ENCODE measurements around the gene TCERG1L.

Gene TCERG1L

GRCh38 chr10:131117416-131118212 is 193.9 kb downstream of the TCERG1L start:
- peaks cover 3% of the 10 kb centered on the region for H3K9me3 ChIP-seq (ENCODE audit: severe bottlenecking)
- H3K27ac ChIP-seq = no peak overlapping the region
- DNase-seq = no peak
- no peak overlapping the region for H3K4me3 ChIP-seq (ENCODE audit: low read depth, low read length)
- H3K36me3 ChIP-seq = no peaks in the 10 kb centered on the region
- no peak for TF ChIP-seq CTCF (IDR thresholded peaks at IDR 0.05; ENCODE audit: low read depth, low read length)
- H3K27me3 ChIP-seq (ENCODE audit: insufficient read depth, low read depth, severe bottlenecking) = no peaks in the 10 kb centered on the region

DNA sequence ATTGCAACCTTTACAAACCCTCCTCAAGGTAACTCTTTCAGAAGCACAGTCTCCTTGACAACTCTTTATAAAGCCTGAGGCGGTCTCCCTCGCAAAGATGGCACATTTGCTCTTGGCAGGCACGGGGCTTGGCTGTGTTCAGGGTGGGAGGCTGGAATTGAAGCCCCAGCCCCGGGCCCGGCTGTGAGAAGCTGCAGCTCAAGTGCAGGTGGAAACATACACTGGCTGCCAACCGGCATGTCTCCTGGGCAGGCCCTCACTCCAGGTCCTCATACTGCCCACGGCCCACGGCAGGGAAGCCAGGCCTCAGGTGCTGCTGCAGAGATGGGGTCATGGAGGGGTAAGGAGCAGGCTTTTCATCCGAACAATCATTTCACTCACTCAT is 194.5 kb downstream of the TCERG1L start:
- no peak overlapping the region for H3K27ac ChIP-seq
- no peak overlapping the region for H3K4me3 ChIP-seq (ENCODE audit: low read depth, low read length)
- no peaks in the 10 kb centered on the region for H3K36me3 ChIP-seq
- no peaks in the 10 kb centered on the region for H3K9me3 ChIP-seq (ENCODE audit: severe bottlenecking)
- H3K27me3 ChIP-seq (ENCODE audit: insufficient read depth, low read depth, severe bottlenecking) = no peaks in the 10 kb centered on the region
- no peak for TF ChIP-seq CTCF (IDR thresholded peaks at IDR 0.05; ENCODE audit: low read depth, low read length)
- DNase-seq = no peak

DNA sequence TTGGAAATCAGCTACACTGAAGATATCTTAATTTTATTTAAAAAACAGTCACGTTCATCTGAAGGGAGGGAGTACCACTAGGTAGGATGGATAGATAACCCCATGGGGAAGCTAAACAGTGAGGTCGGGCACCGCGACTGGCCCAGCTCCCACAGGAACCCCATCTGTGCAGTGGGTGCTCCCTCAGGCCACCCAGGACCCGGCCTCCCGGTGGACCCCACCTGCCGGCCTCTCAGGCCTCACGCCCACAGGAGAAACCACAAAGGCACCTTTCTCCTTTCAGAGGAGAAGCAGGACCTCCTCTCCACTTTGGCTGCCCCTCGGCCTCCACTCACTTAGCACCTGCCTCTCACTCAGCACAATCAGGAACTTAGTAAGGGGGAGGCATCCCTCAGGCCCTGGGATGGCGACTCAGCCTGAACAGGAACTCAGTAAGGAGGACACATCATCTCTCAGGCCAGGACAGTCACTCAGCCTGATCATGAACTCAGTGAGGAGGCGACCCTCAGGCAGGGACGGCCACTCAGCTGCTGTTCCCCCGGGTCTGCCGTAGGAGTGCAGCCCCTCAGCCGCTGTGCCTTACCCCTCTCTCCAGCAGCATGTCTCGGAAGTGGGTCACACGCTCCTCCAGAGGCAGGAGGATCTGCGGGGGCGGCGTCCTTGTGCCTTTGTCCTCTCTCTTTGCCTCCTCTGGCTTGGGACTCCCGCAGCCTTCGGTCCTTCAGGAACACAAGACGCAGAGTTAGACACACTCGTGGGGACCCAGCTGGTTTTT is 195.1 kb downstream of the TCERG1L start:
- no peak for TF ChIP-seq CTCF (IDR thresholded peaks at IDR 0.05; ENCODE audit: low read depth, low read length)
- Histone ChIP-seq H3K27ac (no peak overlapping the region), H3K36me3 (no peaks in the 10 kb centered on the region), H3K27me3 (ENCODE audit: insufficient read depth, low read depth, severe bottlenecking) (no peaks in the 10 kb centered on the region), H3K9me3 (ENCODE audit: severe bottlenecking) (no peaks in the 10 kb centered on the region), H3K4me3 (ENCODE audit: low read depth, low read length) (no peak overlapping the region)
- no peak for DNase-seq

GRCh38 chr10:131115801-131116200 is 195.7 kb downstream of the TCERG1L start:
- no peak overlapping the region for H3K4me3 ChIP-seq (ENCODE audit: low read depth, low read length)
- H3K27ac ChIP-seq = no peak overlapping the region
- no peaks in the 10 kb centered on the region for H3K36me3 ChIP-seq
- H3K9me3 ChIP-seq (ENCODE audit: severe bottlenecking) = no peaks in the 10 kb centered on the region
- no peak for TF ChIP-seq CTCF (IDR thresholded peaks at IDR 0.05; ENCODE audit: low read depth, low read length)
- DNase-seq = no peak
- H3K27me3 ChIP-seq (ENCODE audit: insufficient read depth, low read depth, severe bottlenecking) = no peaks in the 10 kb centered on the region

- TF ChIP-seq CTCF (IDR thresholded peaks at IDR 0.05; ENCODE audit: low read depth, low read length) = no peak
- no peaks in the 10 kb centered on the region for H3K9me3 ChIP-seq (ENCODE audit: severe bottlenecking)
- DNase-seq = no peak
- no peak overlapping the region for H3K27ac ChIP-seq
- no peak overlapping the region for H3K4me3 ChIP-seq (ENCODE audit: low read depth, low read length)
- no peaks in the 10 kb centered on the region for H3K36me3 ChIP-seq
- no peaks in the 10 kb centered on the region for H3K27me3 ChIP-seq (ENCODE audit: insufficient read depth, low read depth, severe bottlenecking)
Observed at GRCh38 chr10:131115321-131115720, 196.2 kb downstream of the TCERG1L start.

Data from WERI-Rb-1 (cell line).